BJ (cell line): ENCODE measurements around the gene NCF2. TPM values are rescaled to one million over a fixed set of nuclear protein-coding genes. Genes with fewer than 3 reads are reported as not detected.
"Not testable (repeated sequence)": the region's sequence is repeated elsewhere in the genome, so short reads cannot be mapped to it uniquely, and the experiment has no call there.

Source experiments
- CTCF ChIA-PET: fragments of 350-600 bp; formaldehyde crosslinking; extraction: SDS; loops from one replicate; lab custom pipeline; 2021; ENCODE audit warnings: antibody characterized with exemption, inconsistent platforms; lab: Yijun Ruan, JAX
- POLR2A ChIA-PET: fragments of 300-600 bp; sonication (Branson Sonifier 250); formaldehyde crosslinking; extraction: SDS; loops from one replicate; lab custom pipeline; 2021; ENCODE audit warnings: antibody characterized with exemption; lab: Charles Lee
- DNase-seq: peaks from one replicate; pipeline ENCODE4 v3.0.0-alpha.2; 2011; ENCODE audit warnings: low read depth
- H3K27me3 ChIP-seq: 2 replicates; pipeline ENCODE4 v1.6.0; 2011; ENCODE audit warnings: low read length; ENCODE audit not compliant: control insufficient read depth, insufficient read depth
- H3K36me3 ChIP-seq: 2 replicates; pipeline ENCODE4 v1.5.1; 2011; ENCODE audit warnings: low read length; ENCODE audit not compliant: control insufficient read depth, insufficient read depth
- H3K4me3 ChIP-seq: 2 replicates; pipeline ENCODE4 v1.5.1; 2011; ENCODE audit warnings: low read depth, mild to moderate bottlenecking, control low read depth, low read length
- CTCF ChIP-seq: IDR thresholded peaks from 2 replicates; pipeline ENCODE4 v1.5.1; 2011; ENCODE audit warnings: low read depth, mild to moderate bottlenecking, control low read depth, inconsistent platforms, low read length, moderate library complexity; ENCODE audit not compliant: insufficient read depth
- polyA plus RNA-seq: library from polyadenylated mRNA; depleted of rRNA; stranded (reverse); fragments of >200 nt; gene quantifications from 2 replicates; pipeline ENCODE4 v1.2.3, GENCODE V29; 2011

Gene NCF2
- polyA plus RNA-seq, 1 experiment = 2.0 TPM

GRCh38 chr1:183622884-183623785 is 32.9 kb upstream of the NCF2 start:
- Histone ChIP-seq H3K36me3 (peaks cover 1% of the 10 kb centered on the region), H3K4me3 (no peak overlapping the region), H3K27me3 (no peaks in the 10 kb centered on the region)
- peak; percentile 70 for TF ChIP-seq CTCF
- ChIA-PET POLR2A (no interaction called here), CTCF (interaction anchor here (0.9 to 1.0 kb wide), 2 partner anchors 14 to 153 kb away, joined by 4 to 8 read pairs; no protein-coding TSS in a partner anchor)
- no peak for DNase-seq

- H3K27me3 ChIP-seq = no peaks in the 10 kb centered on the region
- POLR2A ChIA-PET = no interaction called here
- DNase-seq = no peak
- no peak overlapping the region for H3K4me3 ChIP-seq
- H3K36me3 ChIP-seq = peaks cover 1% of the 10 kb centered on the region
- no peak for TF ChIP-seq CTCF
- CTCF ChIA-PET = interaction anchor here (0.9 kb wide), 1 partner anchor 151 kb away, joined by 4 read pairs; no protein-coding TSS in a partner anchor
Measured at GRCh38 chr1:183622013-183622412, 31.8 kb upstream of the NCF2 start.

- Histone ChIP-seq H3K27me3 (no peaks in the 10 kb centered on the region), H3K4me3 (no peak overlapping the region), H3K36me3 (no peaks in the 10 kb centered on the region; the same call in 1 of the 2 replicates)
- CTCF ChIA-PET = interaction anchor here (1.1 kb wide), 1 partner anchor 13 kb away, joined by 4 read pairs; no protein-coding TSS in a partner anchor
- POLR2A ChIA-PET = no interaction called here
- no peak for TF ChIP-seq CTCF
- DNase-seq = no peak
Measured at GRCh38 chr1:183620311-183620710, 30.1 kb upstream of the NCF2 start.

GRCh38 chr1:183619781-183620180 is 29.5 kb upstream of the NCF2 start:
- ChIA-PET CTCF (no interaction called here), POLR2A (no interaction called here)
- Histone ChIP-seq H3K4me3 (no peak overlapping the region), H3K36me3 (no peaks in the 10 kb centered on the region), H3K27me3 (no peaks in the 10 kb centered on the region)
- no peak for DNase-seq
- no peak for TF ChIP-seq CTCF

GRCh38 chr1:183618202-183618601 is 27.9 kb upstream of the NCF2 start:
- H3K4me3 ChIP-seq, POLR2A ChIA-PET, DNase-seq, H3K27me3 ChIP-seq, H3K36me3 ChIP-seq: not testable (repeated sequence)
- CTCF ChIA-PET = interaction anchor here (1.4 kb wide), 1 partner anchor 9 kb away, joined by 4 read pairs; no protein-coding TSS in a partner anchor

- H3K4me3 ChIP-seq, POLR2A ChIA-PET, H3K36me3 ChIP-seq, DNase-seq, H3K27me3 ChIP-seq: not testable (repeated sequence)
- CTCF ChIA-PET = interaction anchor here (0.9 kb wide), 1 partner anchor 19 kb away, joined by 3 read pairs; no protein-coding TSS in a partner anchor
Measured at GRCh38 chr1:183612975-183613374, 22.7 kb upstream of the NCF2 start.
